Transverse colon (tissue), 4 donors: ENCODE results near the gene IL1RL2. TPM values are rescaled to one million over a fixed set of nuclear protein-coding genes. Genes with fewer than 3 reads are reported as not detected.

Experiments used
- DNase-seq: peaks from one replicate; pipeline ENCODE4 v3.0.0-alpha.2; 2019
- H3K27ac ChIP-seq, 4 donors: fragments of 200-600 bp; sonication (generic); 2 replicates each; pipeline ENCODE4 v1.5.1; 2016 to 2018; ENCODE audit warnings: inconsistent platforms in 4 of 4
- H3K27me3 ChIP-seq: fragments of 200-600 bp; sonication (generic); 2 replicates; pipeline ENCODE4 v1.5.1; 2017; ENCODE audit warnings: inconsistent platforms
- H3K36me3 ChIP-seq, 4 donors: fragments of 200-600 bp; sonication (generic); 2 replicates each; pipeline ENCODE4 v1.5.1; 2017 to 2019; ENCODE audit warnings: inconsistent platforms in 4 of 4
- H3K4me1 ChIP-seq, 4 donors: fragments of 200-600 bp; sonication (generic); 2 replicates each; pipeline ENCODE4 v1.5.1; 2017 to 2020; ENCODE audit warnings: inconsistent platforms in 4 of 4
- H3K4me3 ChIP-seq, 4 donors: fragments of 200-600 bp; sonication (generic); 1 replicate in 1 of 4; 2 replicates in 3 of 4; pipeline versions ENCODE4 v1.5.1 to v1.6.1; 2017 to 2019; ENCODE audit warnings: inconsistent platforms in 4 of 4
- H3K9me3 ChIP-seq, 2 donors: fragments of 200-600 bp; sonication (generic); 2 replicates each; pipeline ENCODE4 v1.5.1; 2017 to 2019; ENCODE audit warnings: inconsistent platforms in 2 of 2
- EP300 ChIP-seq: sonication (generic); formaldehyde crosslinking; IDR thresholded peaks from one replicate; pipeline ENCODE4 v1.6.1; 2017; ENCODE audit warnings: antibody characterized with exemption, low read depth
- POLR2A ChIP-seq: fragments of 450-650 bp; IDR thresholded peaks from one replicate; pipeline ENCODE4 v1.6.1; 2016; ENCODE audit warnings: antibody characterized with exemption, mild to moderate bottlenecking, moderate library complexity
- POLR2AphosphoS5 ChIP-seq, 3 donors: sonication (generic); formaldehyde crosslinking; IDR thresholded peaks; one replicate each; pipeline ENCODE4 v1.6.1; 2016; ENCODE audit warnings: antibody characterized with exemption in 3 of 3
- WGBS, 2 donors: methylation state at CpG; one replicate each; pipeline ENCODE4 v1.1.5; 2018; ENCODE audit warnings: low coverage in 1 of 2; 5-methylcytosine and 5-hydroxymethylcytosine counted together
- in situ Hi-C, 4 donors: fragments of 200-750 bp; cut with MboI; loops; one replicate each; pipeline versions ENCODE4 v1.15.0 to v1.15.1; 2017; ENCODE audit warnings: low sequenced_read_pairs in 3 of 4, low pct_ligation_motif_present in 1 of 4, low pct_unique_long_range_greater_than_20kb in 1 of 4
- intact Hi-C: fragments of 100-400 bp; cut with DNase I; formaldehyde crosslinking; loops from one replicate; pipeline ENCODE4 v1.15.1; 2023; ENCODE audit warnings: low total_unique reads
- total RNA-seq, 4 donors: library from RNA; depleted of rRNA; stranded (reverse); fragments of >200 nt; gene quantifications; one replicate each; pipeline ENCODE4 v1.1.0, GENCODE V29; 2016
- TF ChIP-seq, protein P1 (sequence below), 5 experiments: fragments of 200-600 bp in 3 of 5; fragments of 450-650 bp in 2 of 5; sonication (generic) in 3 of 5; IDR thresholded peaks; 1 replicate in 2 of 5; 2 replicates in 3 of 5; pipeline ENCODE4 v1.5.1; 2016 to 2017; ENCODE audit warnings: antibody characterized with exemption in 5 of 5, inconsistent platforms in 3 of 5, mild to moderate bottlenecking in 2 of 5, moderate library complexity in 1 of 5

The IL1RL2 gene
- total RNA-seq, 4 donors from 2014 or later = 1.5 to 1.9 TPM; not detected in 2

DNA sequence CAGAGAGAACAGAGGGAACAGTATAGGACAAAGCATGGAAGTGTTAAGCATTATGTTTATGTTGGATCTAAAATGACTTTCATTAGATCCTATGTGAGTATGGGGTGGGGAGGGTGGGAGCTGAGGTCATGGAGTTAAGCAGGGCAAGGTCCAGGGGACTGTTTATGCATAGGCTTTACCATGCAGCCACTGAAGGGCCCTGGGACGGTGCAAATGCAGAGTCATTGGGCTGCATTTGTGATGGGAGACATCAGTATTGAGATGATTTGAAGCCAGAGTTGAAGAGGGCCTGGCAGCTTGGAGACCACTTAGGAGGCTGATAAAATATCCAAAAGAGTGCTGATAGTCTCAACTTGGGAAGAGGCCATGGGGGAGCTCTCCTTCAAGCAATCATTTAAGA lies 22.7 kb downstream of the IL1RL2 start:
- intact Hi-C loops = no loop called here
- H3K9me3 ChIP-seq = no peaks in the 10 kb centered on the region
- in situ Hi-C loops = no loop called here
- 43% methylated on average over 1 of the region's 1 CpG; no CpG with 5 or more reads in 1 of the 2 donors for WGBS, 2 donors
- H3K4me1 ChIP-seq = no peaks in the 10 kb centered on the region
- TF ChIP-seq POLR2AphosphoS5 (IDR thresholded peaks at IDR 0.05) (no peak), EP300 (no peak), POLR2A (no peak)
- TF ChIP-seq, protein P1, sequence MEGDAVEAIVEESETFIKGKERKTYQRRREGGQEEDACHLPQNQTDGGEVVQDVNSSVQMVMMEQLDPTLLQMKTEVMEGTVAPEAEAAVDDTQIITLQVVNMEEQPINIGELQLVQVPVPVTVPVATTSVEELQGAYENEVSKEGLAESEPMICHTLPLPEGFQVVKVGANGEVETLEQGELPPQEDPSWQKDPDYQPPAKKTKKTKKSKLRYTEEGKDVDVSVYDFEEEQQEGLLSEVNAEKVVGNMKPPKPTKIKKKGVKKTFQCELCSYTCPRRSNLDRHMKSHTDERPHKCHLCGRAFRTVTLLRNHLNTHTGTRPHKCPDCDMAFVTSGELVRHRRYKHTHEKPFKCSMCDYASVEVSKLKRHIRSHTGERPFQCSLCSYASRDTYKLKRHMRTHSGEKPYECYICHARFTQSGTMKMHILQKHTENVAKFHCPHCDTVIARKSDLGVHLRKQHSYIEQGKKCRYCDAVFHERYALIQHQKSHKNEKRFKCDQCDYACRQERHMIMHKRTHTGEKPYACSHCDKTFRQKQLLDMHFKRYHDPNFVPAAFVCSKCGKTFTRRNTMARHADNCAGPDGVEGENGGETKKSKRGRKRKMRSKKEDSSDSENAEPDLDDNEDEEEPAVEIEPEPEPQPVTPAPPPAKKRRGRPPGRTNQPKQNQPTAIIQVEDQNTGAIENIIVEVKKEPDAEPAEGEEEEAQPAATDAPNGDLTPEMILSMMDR (IDR thresholded peaks at IDR 0.05) = no peak
- no peak for DNase-seq
- no peaks in the 10 kb centered on the region for H3K36me3 ChIP-seq
- H3K27ac ChIP-seq = no peak overlapping the region
- H3K27me3 ChIP-seq = no peaks in the 10 kb centered on the region
- no peak overlapping the region for H3K4me3 ChIP-seq

DNA sequence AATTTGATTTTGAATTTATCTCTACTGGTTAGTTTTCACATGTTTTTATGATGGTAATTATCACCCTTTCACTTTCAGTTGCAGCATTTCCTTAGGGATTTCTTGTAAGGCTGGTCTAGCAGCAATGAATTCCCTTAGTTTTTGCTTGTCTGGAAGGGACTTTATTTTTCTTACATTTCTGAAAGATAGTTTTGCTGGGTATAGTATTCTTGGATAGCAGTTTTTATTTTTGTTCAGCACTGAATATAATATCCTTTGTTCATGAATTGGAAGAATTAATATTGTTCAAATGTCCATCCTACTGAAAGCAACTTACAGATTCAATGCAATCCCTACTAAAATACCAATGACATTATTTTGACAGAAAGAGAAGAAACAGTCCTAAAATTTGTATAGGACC lies 30.2 kb downstream of the IL1RL2 start:
- intact Hi-C loops (no loop called here), in situ Hi-C loops (no loop called here)
- TF ChIP-seq POLR2AphosphoS5 (IDR thresholded peaks at IDR 0.05) (no peak), POLR2A (no peak), EP300 (no peak)
- TF ChIP-seq, protein P1 (IDR thresholded peaks at IDR 0.05) = no peak
- Histone ChIP-seq H3K4me3 (no peak overlapping the region), H3K4me1 (no peaks in the 10 kb centered on the region), H3K27me3 (no peaks in the 10 kb centered on the region), H3K27ac (no peak overlapping the region), H3K9me3 (peaks cover 16% of the 10 kb centered on the region in 2 donors), H3K36me3 (no peaks in the 10 kb centered on the region)
- DNase-seq = no peak

DNA sequence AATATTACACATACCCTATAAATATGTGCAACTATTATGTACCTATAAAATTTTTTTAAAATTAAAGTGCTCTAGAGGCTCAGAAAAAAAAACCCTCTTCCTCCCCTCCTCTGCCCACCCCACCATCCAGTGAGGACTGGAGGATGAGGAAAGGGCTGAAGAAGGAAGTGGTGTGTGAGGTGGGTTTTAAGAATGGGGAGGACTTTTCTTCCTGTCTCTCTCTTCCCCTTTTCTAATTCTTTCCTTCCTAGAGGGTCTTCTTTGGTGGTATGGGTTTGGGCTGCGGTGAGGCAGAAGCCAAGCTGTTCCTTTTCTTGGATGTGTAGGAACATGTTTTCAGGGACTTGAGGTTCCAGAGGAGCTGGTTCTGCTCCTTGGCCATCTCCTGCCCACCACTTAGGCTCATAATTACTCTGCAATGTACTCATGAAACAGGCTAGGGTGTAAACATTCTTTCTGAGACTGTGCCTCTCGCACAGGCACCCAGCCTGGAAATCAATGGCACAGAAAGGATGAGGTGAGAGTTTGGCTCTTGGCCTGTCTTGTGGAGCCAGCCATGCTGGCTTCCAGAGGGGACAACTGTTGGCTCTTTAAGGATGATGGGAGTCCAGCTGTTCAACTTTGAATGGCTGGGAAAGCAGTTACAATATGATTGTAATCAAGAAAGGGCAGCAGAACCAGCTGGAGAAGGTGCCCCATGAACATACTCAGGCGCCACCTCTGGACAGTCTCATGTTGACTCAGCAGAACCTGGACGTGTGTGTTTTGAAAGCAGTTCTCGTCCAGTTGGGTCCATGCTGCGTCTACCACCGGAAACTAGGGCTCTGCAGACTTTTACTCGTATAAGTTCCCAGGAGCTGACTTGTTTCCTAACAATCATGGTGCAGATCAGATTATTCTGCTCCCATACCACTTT lies 38.3 kb downstream of the IL1RL2 start:
- Histone ChIP-seq H3K27me3 (no peaks in the 10 kb centered on the region), H3K4me3 (no peak overlapping the region), H3K9me3 (no peaks in the 10 kb centered on the region), H3K4me1 (peaks cover 14 to 38% (median 25%) of the 10 kb centered on the region in 4 donors), H3K36me3 (no peaks in the 10 kb centered on the region), H3K27ac (no peak overlapping the region)
- intact Hi-C loops (no loop called here), in situ Hi-C loops (no loop called here)
- no peak for DNase-seq
- 33 to 84% methylated on average over 1 to 8 of the region's 8 CpGs for WGBS, 2 donors
- TF ChIP-seq EP300 (no peak), POLR2A (no peak), POLR2AphosphoS5 (IDR thresholded peaks at IDR 0.05) (no peak)
- TF ChIP-seq, protein P1 (IDR thresholded peaks at IDR 0.05) = no peak

DNA sequence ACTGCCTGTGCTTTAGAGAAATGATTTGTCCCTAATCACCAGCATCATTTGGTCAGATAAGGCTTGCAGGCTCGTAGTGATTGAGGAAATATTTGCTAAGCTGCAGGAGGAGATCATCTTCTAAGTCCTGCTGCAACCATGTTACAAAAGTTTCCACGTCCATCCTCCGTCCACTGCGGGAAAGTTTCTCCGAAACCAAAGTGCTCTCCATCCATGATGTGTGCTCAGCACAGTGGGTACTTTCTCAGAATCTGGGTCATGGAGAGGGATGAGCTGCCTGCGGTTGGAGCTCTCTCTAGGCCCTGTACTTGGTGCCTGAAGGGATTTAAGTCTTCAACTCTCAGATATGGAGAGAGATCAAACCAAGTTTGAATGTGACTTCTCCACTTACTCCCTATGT lies 39.3 kb downstream of the IL1RL2 start:
- TF ChIP-seq POLR2A (no peak), POLR2AphosphoS5 (IDR thresholded peaks at IDR 0.05) (no peak), EP300 (no peak)
- TF ChIP-seq, protein P1 (IDR thresholded peaks at IDR 0.05) = no peak
- in situ Hi-C loops = no loop called here
- Histone ChIP-seq H3K36me3 (no peaks in the 10 kb centered on the region), H3K4me3 (no peak overlapping the region), H3K9me3 (no peaks in the 10 kb centered on the region), H3K27ac (peak overlapping the region; percentile 88 to 96 (median 92)), H3K27me3 (no peaks in the 10 kb centered on the region), H3K4me1 (peaks cover 14 to 38% (median 25%) of the 10 kb centered on the region in 4 donors)
- intact Hi-C loops = no loop called here
- DNase-seq = no peak
- 93% methylated on average over 6 of the region's 6 CpGs; no CpG with 5 or more reads in 1 of the 2 donors for WGBS, 2 donors
